Kidney (tissue), 14 donors: Measurements from ENCODE around the gene CKAP2L. TPM values are rescaled to one million over a fixed set of nuclear protein-coding genes. Genes with fewer than 3 reads are reported as not detected.

ENCODE experiments used
- DNase-seq, 5 donors: peaks; one replicate each; pipeline ENCODE4 v3.0.0-alpha.2; 2013 to 2020
- FAIRE-seq: peaks from 2 replicates; lab custom pipeline; 2012; peaks lifted over from hg19 to GRCh38; lab: Jason Lieb, UNC
- H3K27ac ChIP-seq, 2 donors: one replicate each; pipeline ENCODE4 v1.7.0; 2013; ENCODE audit warnings: low read depth in 2 of 2, low read length in 2 of 2, inconsistent platforms in 1 of 2
- H3K27me3 ChIP-seq: one replicate; pipeline ENCODE4 v1.7.1; 2013; ENCODE audit warnings: low read length, inconsistent platforms; ENCODE audit not compliant: control insufficient read depth, insufficient read depth
- H3K36me3 ChIP-seq, 3 donors: one replicate each; pipeline versions ENCODE4 v1.7.0 to v1.7.1; 2013; ENCODE audit warnings: low read length in 3 of 3, control low read depth in 1 of 3, inconsistent platforms in 1 of 3; ENCODE audit not compliant: insufficient read depth in 3 of 3, control insufficient read depth in 2 of 3
- H3K4me1 ChIP-seq, 3 donors: one replicate each; pipeline versions ENCODE4 v1.7.0 to v1.7.1; 2013; ENCODE audit warnings: low read length in 3 of 3, inconsistent platforms in 1 of 3, low read depth in 1 of 3; ENCODE audit not compliant: control insufficient read depth in 2 of 3, insufficient read depth in 2 of 3
- H3K4me3 ChIP-seq, 3 donors: one replicate each; pipeline versions ENCODE4 v1.7.0 to v1.8.1; 2013; ENCODE audit warnings: low read length in 3 of 3, control low read depth in 1 of 3, inconsistent platforms in 1 of 3
- H3K9ac ChIP-seq, 3 donors: one replicate each; pipeline versions ENCODE4 v1.7.0 to v1.7.1; 2013; ENCODE audit warnings: low read length in 3 of 3, control low read depth in 1 of 3, inconsistent platforms in 1 of 3
- H3K9me3 ChIP-seq, 3 donors: one replicate each; pipeline versions ENCODE4 v1.7.0 to v1.7.1; 2013; ENCODE audit warnings: low read length in 3 of 3, control low read depth in 1 of 3, inconsistent platforms in 1 of 3; ENCODE audit not compliant: control insufficient read depth in 2 of 3, insufficient read depth in 1 of 3
- CTCF ChIP-seq: IDR thresholded peaks from 3 replicates; pipeline ENCODE4 v1.5.1; 2012; ENCODE audit warnings: mild to moderate bottlenecking, moderate library complexity, borderline replicate concordance; ENCODE audit not compliant: insufficient read depth; ENCODE audit errors: extremely low read depth
- intact Hi-C: fragments of 100-400 bp; cut with DNase I; formaldehyde crosslinking; loops from one replicate; pipeline ENCODE4 v1.11.1; 2022
- polyA plus RNA-seq: library from polyadenylated mRNA; stranded (reverse); fragments of 350-450 nt; fragmentation: Illumina TruSeq; extraction: RNeasy Lipid Tissue Mini Kit (QIAGEN cat#74804); gene quantifications from one replicate; pipeline ENCODE4 v1.2.3, GENCODE V29; 2014; ENCODE audit warnings: low read depth, low replicate concordance; ENCODE audit not compliant: insufficient read depth
- total RNA-seq: library from RNA; stranded (reverse); fragmentation: NEBNext Ultra II Directional; extraction: Animal tissue kit (Norgen Biotek cat#: 25700); gene quantifications from one replicate; pipeline ENCODE4 v1.2.1, GENCODE V29; 2021
- donor health status: control.
- donor health status: control.
- donor health status: control.
- donor health status: control.
- donor health status: control.
- donor health status: DM: yes; HTN: yes; CAD: no.
- donor health status: Normal renal cell carcinoma (clear cell type).

The CKAP2L gene
- total and polyA plus RNA-seq, 2 donors from 2014 or later: 0.88 TPM; not detected in 1

GRCh38 chr2:112733871-112734270 lies 30.5 kb downstream of the CKAP2L start:
- Histone ChIP-seq H3K4me1 (peaks cover 0 to 4% (median 0%) of the 10 kb centered on the region in 3 donors), H3K9ac (no peak overlapping the region), H3K9me3 (no peaks in the 10 kb centered on the region), H3K4me3 (no peak overlapping the region), H3K27me3 (no peaks in the 10 kb centered on the region), H3K36me3 (no peaks in the 10 kb centered on the region), H3K27ac (no peak overlapping the region)
- DNase-seq (peak in 2 of 5 donors; percentile 16 to 60), FAIRE-seq (no peak)
- intact Hi-C loops: no loop called here
- no peak for TF ChIP-seq CTCF

- no peak for FAIRE-seq
- no peak overlapping the region for H3K27ac ChIP-seq
- DNase-seq: peak in 1 of 5 donors; percentile 30
- no peak overlapping the region for H3K4me3 ChIP-seq
- H3K27me3 ChIP-seq: no peaks in the 10 kb centered on the region
- no peaks in the 10 kb centered on the region for H3K36me3 ChIP-seq
- peaks cover 0 to 4% (median 0%) of the 10 kb centered on the region in 3 donors for H3K4me1 ChIP-seq
- H3K9ac ChIP-seq: no peak overlapping the region
- no peak for TF ChIP-seq CTCF
- intact Hi-C loops: no loop called here
- no peaks in the 10 kb centered on the region for H3K9me3 ChIP-seq
Measured at GRCh38 chr2:112733456-112733855, 31.0 kb downstream of the CKAP2L start.

- FAIRE-seq: no peak
- Histone ChIP-seq H3K9me3 (no peaks in the 10 kb centered on the region), H3K4me1 (peaks cover 0 to 4% (median 0%) of the 10 kb centered on the region in 3 donors), H3K27ac (no peak overlapping the region), H3K4me3 (no peak overlapping the region), H3K9ac (no peak overlapping the region), H3K27me3 (no peaks in the 10 kb centered on the region), H3K36me3 (no peaks in the 10 kb centered on the region)
- no peak for DNase-seq
- no peak for TF ChIP-seq CTCF
- intact Hi-C loops: no loop called here
Measured at GRCh38 chr2:112731479-112731878, 32.9 kb downstream of the CKAP2L start.

- H3K4me3 ChIP-seq: no peak overlapping the region
- H3K9ac ChIP-seq: no peak overlapping the region
- H3K36me3 ChIP-seq: no peaks in the 10 kb centered on the region
- no peaks in the 10 kb centered on the region for H3K27me3 ChIP-seq
- no peaks in the 10 kb centered on the region for H3K9me3 ChIP-seq
- DNase-seq: no peak
- no peak overlapping the region for H3K27ac ChIP-seq
- H3K4me1 ChIP-seq: peaks cover 0 to 4% (median 2%) of the 10 kb centered on the region in 3 donors
- no peak for FAIRE-seq
- intact Hi-C loops: no loop called here
- no peak for TF ChIP-seq CTCF
Measured at GRCh38 chr2:112730791-112731190, 33.6 kb downstream of the CKAP2L start.
